HEK293 (cell line): ENCODE measurements around the gene LDB2.

Experiments used
- CTCF ChIA-PET: fragments of 350-600 bp; formaldehyde crosslinking; extraction: SDS; loops from one replicate; lab custom pipeline; 2021; ENCODE audit warnings: antibody characterized with exemption; lab: Yijun Ruan, JAX
- POLR2A ChIA-PET: fragments of 300-600 bp; formaldehyde crosslinking; extraction: SDS; loops from one replicate; lab custom pipeline; 2020; ENCODE audit warnings: antibody characterized with exemption, inconsistent platforms; lab: Yijun Ruan, JAX
- H3K27ac ChIP-seq: fragments of 200-500 bp; sonication (Bioruptor generic); 2 replicates; pipeline ENCODE4 v1.5.1; 2014; ENCODE audit warnings: low read depth, low read length, control low read depth, inconsistent platforms; ENCODE audit errors: extremely low read depth
- H3K36me3 ChIP-seq, 2 experiments: fragments of 200-500 bp in 1 of 2; sonication (Bioruptor generic) in 1 of 2; 1 replicate in 1 of 2; 2 replicates in 1 of 2; pipeline ENCODE4 v1.5.1; 2014 to 2017; ENCODE audit warnings: inconsistent platforms in 2 of 2, low read length in 2 of 2; ENCODE audit not compliant: control insufficient read depth in 2 of 2, insufficient read depth in 1 of 2
- H3K4me1 ChIP-seq: fragments of 200-500 bp; sonication (Bioruptor generic); 2 replicates; pipeline ENCODE4 v1.5.1; 2014; ENCODE audit warnings: mild to moderate bottlenecking, low read length, inconsistent platforms; ENCODE audit not compliant: control insufficient read depth, insufficient read depth
- H3K4me3 ChIP-seq: 2 replicates; pipeline ENCODE4 v1.5.1; 2011; ENCODE audit warnings: low read depth, mild to moderate bottlenecking, control low read depth, low read length, moderate library complexity
- H3K9me3 ChIP-seq: fragments of 200-500 bp; sonication (Bioruptor generic); 2 replicates; pipeline ENCODE4 v1.5.1; 2014; ENCODE audit warnings: low read depth, low read length, inconsistent platforms; ENCODE audit not compliant: control insufficient read depth, insufficient read depth
- BCL11A ChIP-seq: fragments of 450-650 bp; formaldehyde crosslinking; IDR thresholded peaks from 2 replicates; pipeline ENCODE4 v1.5.1; 2016; ENCODE audit warnings: low read depth, missing biosample characterization, missing genetic modification characterization
- GFI1B ChIP-seq: fragments of 450-650 bp; formaldehyde crosslinking; IDR thresholded peaks from 2 replicates; pipeline ENCODE4 v1.5.1; 2016; ENCODE audit warnings: missing biosample characterization, missing genetic modification characterization
- GLIS1 ChIP-seq: fragments of 450-650 bp; formaldehyde crosslinking; IDR thresholded peaks from 2 replicates; pipeline ENCODE4 v1.5.1; 2016; ENCODE audit warnings: missing biosample characterization, missing genetic modification characterization
- KLF10 ChIP-seq: fragments of 450-650 bp; IDR thresholded peaks from 2 replicates; pipeline ENCODE4 v1.5.1; 2018; ENCODE audit warnings: missing biosample characterization, mild to moderate bottlenecking, missing genetic modification characterization
- OSR2 ChIP-seq: fragments of 450-650 bp; formaldehyde crosslinking; IDR thresholded peaks from 2 replicates; pipeline ENCODE4 v1.5.1; 2016; ENCODE audit warnings: missing biosample characterization, missing genetic modification characterization
- SP2 ChIP-seq: fragments of 450-650 bp; formaldehyde crosslinking; IDR thresholded peaks from 2 replicates; pipeline ENCODE4 v1.5.1; 2016; ENCODE audit warnings: missing biosample characterization, missing genetic modification characterization
- ZBTB17 ChIP-seq: fragments of 450-650 bp; formaldehyde crosslinking; IDR thresholded peaks from 2 replicates; pipeline ENCODE4 v1.5.1; 2016; ENCODE audit warnings: missing biosample characterization, missing genetic modification characterization
- ZIC2 ChIP-seq: fragments of 450-650 bp; formaldehyde crosslinking; IDR thresholded peaks from 2 replicates; pipeline ENCODE4 v1.5.1; 2016; ENCODE audit warnings: missing biosample characterization, missing genetic modification characterization
- ZNF10 ChIP-seq: fragments of 450-650 bp; formaldehyde crosslinking; IDR thresholded peaks from 2 replicates; pipeline ENCODE4 v1.5.1; 2017; ENCODE audit warnings: missing biosample characterization, missing genetic modification characterization
- ZNF121 ChIP-seq: fragments of 450-650 bp; formaldehyde crosslinking; IDR thresholded peaks from 2 replicates; pipeline ENCODE4 v1.5.1; 2016; ENCODE audit warnings: missing biosample characterization, missing genetic modification characterization
- ZNF184 ChIP-seq: fragments of 450-650 bp; IDR thresholded peaks from 2 replicates; pipeline ENCODE4 v1.5.1; 2018; ENCODE audit warnings: missing biosample characterization, mild to moderate bottlenecking, missing genetic modification characterization
- ZNF221 ChIP-seq: fragments of 450-650 bp; formaldehyde crosslinking; IDR thresholded peaks from 2 replicates; pipeline ENCODE4 v1.5.1; 2017; ENCODE audit warnings: missing biosample characterization, missing genetic modification characterization, borderline replicate concordance
- ZNF302 ChIP-seq: fragments of 450-650 bp; formaldehyde crosslinking; IDR thresholded peaks from 2 replicates; pipeline ENCODE4 v1.5.1; 2016; ENCODE audit warnings: missing biosample characterization, missing genetic modification characterization, low read depth
- ZNF341 ChIP-seq: fragments of 450-650 bp; formaldehyde crosslinking; IDR thresholded peaks from 2 replicates; pipeline ENCODE4; 2016; ENCODE audit warnings: low read depth, missing biosample characterization, missing genetic modification characterization
- ZNF423 ChIP-seq: fragments of 450-650 bp; formaldehyde crosslinking; IDR thresholded peaks from 2 replicates; pipeline ENCODE4 v1.5.1; 2016; ENCODE audit warnings: missing biosample characterization, missing genetic modification characterization
- ZNF514 ChIP-seq: fragments of 450-650 bp; formaldehyde crosslinking; IDR thresholded peaks from 2 replicates; pipeline ENCODE4 v1.5.1; 2016; ENCODE audit warnings: missing biosample characterization, missing genetic modification characterization
- ZNF548 ChIP-seq: fragments of 450-650 bp; formaldehyde crosslinking; IDR thresholded peaks from 2 replicates; pipeline ENCODE4 v1.5.1; 2016; ENCODE audit warnings: missing biosample characterization, missing genetic modification characterization
- ZNF600 ChIP-seq: fragments of 450-650 bp; formaldehyde crosslinking; IDR thresholded peaks from 2 replicates; pipeline ENCODE4 v1.5.1; 2016; ENCODE audit warnings: missing biosample characterization, missing genetic modification characterization
- ZNF624 ChIP-seq: fragments of 450-650 bp; formaldehyde crosslinking; IDR thresholded peaks from 2 replicates; pipeline ENCODE4 v1.5.1; 2017; ENCODE audit warnings: missing biosample characterization, missing genetic modification characterization
- ZNF670 ChIP-seq: fragments of 450-650 bp; formaldehyde crosslinking; IDR thresholded peaks from 2 replicates; pipeline ENCODE4 v1.5.1; 2016; ENCODE audit warnings: missing biosample characterization, missing genetic modification characterization, low read depth
- ZNF76 ChIP-seq: fragments of 450-650 bp; formaldehyde crosslinking; IDR thresholded peaks from 2 replicates; pipeline ENCODE4; 2016; ENCODE audit warnings: low read depth, missing biosample characterization, missing genetic modification characterization, borderline replicate concordance
- ZNF776 ChIP-seq: fragments of 450-650 bp; formaldehyde crosslinking; IDR thresholded peaks from 2 replicates; pipeline ENCODE4 v1.5.0; 2017; ENCODE audit warnings: missing biosample characterization, missing genetic modification characterization, borderline replicate concordance
- ZNF791 ChIP-seq: fragments of 450-650 bp; formaldehyde crosslinking; IDR thresholded peaks from 2 replicates; pipeline ENCODE4 v1.5.1; 2016; ENCODE audit warnings: missing biosample characterization, missing genetic modification characterization
- ZSCAN16 ChIP-seq: fragments of 450-650 bp; formaldehyde crosslinking; IDR thresholded peaks from 2 replicates; pipeline ENCODE4 v1.5.1; 2016; ENCODE audit warnings: missing biosample characterization, missing genetic modification characterization
- ZSCAN23 ChIP-seq: fragments of 450-650 bp; formaldehyde crosslinking; IDR thresholded peaks from 2 replicates; pipeline ENCODE4 v1.5.1; 2016; ENCODE audit warnings: missing biosample characterization, missing genetic modification characterization
- TF ChIP-seq, protein P1 (sequence below): fragments of 450-650 bp; formaldehyde crosslinking; IDR thresholded peaks from 2 replicates; pipeline ENCODE4 v1.5.1; 2016; ENCODE audit warnings: missing biosample characterization, missing genetic modification characterization
- TF ChIP-seq, protein P2 (sequence below): fragments of 450-650 bp; formaldehyde crosslinking; IDR thresholded peaks from 2 replicates; pipeline ENCODE4 v1.5.1; 2016; ENCODE audit warnings: missing biosample characterization, missing genetic modification characterization
- TF ChIP-seq, protein P3 (sequence below): fragments of 450-650 bp; formaldehyde crosslinking; IDR thresholded peaks from 2 replicates; pipeline ENCODE4 v1.5.1; 2016; ENCODE audit warnings: missing biosample characterization, missing genetic modification characterization, low read depth
- TF ChIP-seq, protein P4 (sequence below): fragments of 450-650 bp; formaldehyde crosslinking; IDR thresholded peaks from 2 replicates; pipeline ENCODE4 v1.5.1; 2016; ENCODE audit warnings: missing biosample characterization, missing genetic modification characterization

The LDB2 gene

DNA sequence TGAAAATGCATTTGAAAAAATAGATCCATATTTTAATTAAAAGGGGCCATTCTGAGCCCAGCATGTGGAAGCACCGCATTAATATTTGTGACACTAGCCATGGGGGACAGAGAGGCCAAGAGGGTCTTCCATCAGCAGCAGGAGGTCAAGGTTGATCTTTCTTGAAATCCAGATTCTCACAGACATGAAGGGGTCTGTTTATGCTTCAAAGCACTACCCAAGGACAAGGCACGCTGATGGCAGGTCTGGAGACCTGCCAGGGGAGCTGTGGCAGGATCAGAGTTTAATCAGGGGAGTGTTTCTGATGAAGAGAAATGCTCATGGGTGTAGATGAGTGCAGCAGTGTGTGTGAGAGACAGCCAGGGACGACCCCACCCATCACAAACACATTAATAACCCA lies 243.3 kb downstream of the LDB2 start:
- POLR2A ChIA-PET = no interaction called here
- TF ChIP-seq, protein P1, sequence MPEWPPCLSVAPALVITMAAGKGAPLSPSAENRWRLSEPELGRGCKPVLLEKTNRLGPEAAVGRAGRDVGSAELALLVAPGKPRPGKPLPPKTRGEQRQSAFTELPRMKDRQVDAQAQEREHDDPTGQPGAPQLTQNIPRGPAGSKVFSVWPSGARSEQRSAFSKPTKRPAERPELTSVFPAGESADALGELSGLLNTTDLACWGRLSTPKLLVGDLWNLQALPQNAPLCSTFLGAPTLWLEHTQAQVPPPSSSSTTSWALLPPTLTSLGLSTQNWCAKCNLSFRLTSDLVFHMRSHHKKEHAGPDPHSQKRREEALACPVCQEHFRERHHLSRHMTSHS (tag by site-specific recombination) = no peak
- TF ChIP-seq ZNF514 (no peak), GFI1B (tag by site-specific recombination) (no peak), ZNF184 (no peak), ZNF10 (no peak), ZSCAN23 (no peak), ZNF624 (tag by site-specific recombination) (no peak), BCL11A (tag by site-specific recombination) (no peak), ZNF548 (tag by site-specific recombination) (no peak), ZBTB17 (tag by site-specific recombination) (no peak), ZIC2 (no peak), ZNF302 (tag by site-specific recombination) (no peak), ZNF221 (tag by site-specific recombination) (no peak), OSR2 (tag by site-specific recombination) (no peak), KLF10 (tag by site-specific recombination) (no peak), ZNF776 (tag by site-specific recombination) (no peak)
- TF ChIP-seq, all 188 proteins: peak for 0
- Histone ChIP-seq H3K9me3 (no peaks in the 10 kb centered on the region), H3K4me1 (no peaks in the 10 kb centered on the region), H3K36me3 (no peaks in the 10 kb centered on the region), H3K27ac (no peak overlapping the region), H3K4me3 (no peak overlapping the region)
- CTCF ChIA-PET = no interaction called here

DNA sequence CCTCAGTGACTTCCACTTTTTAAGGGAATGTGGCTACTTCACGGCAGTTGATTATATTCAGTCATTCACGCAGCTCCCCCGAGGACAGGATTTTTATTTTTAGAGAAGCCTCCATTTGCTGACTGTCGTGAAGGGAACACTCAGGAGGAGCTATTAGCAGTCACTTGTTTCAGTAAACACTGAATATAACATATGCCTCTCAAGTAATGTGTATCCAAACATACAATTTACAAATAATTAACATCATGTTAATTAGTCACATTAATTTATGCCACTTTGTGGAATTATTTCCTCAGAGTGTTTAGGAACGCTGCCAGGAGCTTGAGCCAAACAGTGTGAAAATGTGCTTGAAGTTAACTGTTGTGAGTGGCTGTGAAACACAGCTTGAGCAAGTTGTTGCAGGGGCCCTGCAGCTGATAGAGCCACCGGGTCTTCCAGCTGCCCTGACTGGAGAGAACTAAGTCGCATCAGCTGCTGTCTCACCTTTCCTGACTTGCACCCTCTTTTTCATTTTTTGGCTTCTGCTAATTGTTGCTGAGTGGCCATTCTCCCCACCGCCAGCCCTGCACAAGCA lies 245.6 kb downstream of the LDB2 start:
- TF ChIP-seq ZNF121 (tag by site-specific recombination) (no peak), ZNF341 (tag by site-specific recombination) (no peak), ZNF76 (no peak), ZSCAN16 (tag by site-specific recombination) (no peak), ZNF791 (tag by site-specific recombination) (no peak), ZNF670 (tag by site-specific recombination) (no peak), ZNF600 (tag by site-specific recombination) (no peak), ZNF423 (tag by site-specific recombination) (no peak), GLIS1 (tag by site-specific recombination) (no peak), SP2 (tag by site-specific recombination) (no peak)
- TF ChIP-seq, protein P2, sequence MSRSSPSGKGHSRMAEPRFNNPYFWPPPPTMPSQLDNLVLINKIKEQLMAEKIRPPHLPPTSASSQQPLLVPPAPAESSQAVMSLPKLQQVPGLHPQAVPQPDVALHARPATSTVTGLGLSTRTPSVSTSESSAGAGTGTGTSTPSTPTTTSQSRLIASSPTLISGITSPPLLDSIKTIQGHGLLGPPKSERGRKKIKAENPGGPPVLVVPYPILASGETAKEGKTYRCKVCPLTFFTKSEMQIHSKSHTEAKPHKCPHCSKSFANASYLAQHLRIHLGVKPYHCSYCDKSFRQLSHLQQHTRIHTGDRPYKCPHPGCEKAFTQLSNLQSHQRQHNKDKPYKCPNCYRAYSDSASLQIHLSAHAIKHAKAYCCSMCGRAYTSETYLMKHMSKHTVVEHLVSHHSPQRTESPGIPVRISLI (tag by site-specific recombination) = no peak
- TF ChIP-seq, protein P3, sequence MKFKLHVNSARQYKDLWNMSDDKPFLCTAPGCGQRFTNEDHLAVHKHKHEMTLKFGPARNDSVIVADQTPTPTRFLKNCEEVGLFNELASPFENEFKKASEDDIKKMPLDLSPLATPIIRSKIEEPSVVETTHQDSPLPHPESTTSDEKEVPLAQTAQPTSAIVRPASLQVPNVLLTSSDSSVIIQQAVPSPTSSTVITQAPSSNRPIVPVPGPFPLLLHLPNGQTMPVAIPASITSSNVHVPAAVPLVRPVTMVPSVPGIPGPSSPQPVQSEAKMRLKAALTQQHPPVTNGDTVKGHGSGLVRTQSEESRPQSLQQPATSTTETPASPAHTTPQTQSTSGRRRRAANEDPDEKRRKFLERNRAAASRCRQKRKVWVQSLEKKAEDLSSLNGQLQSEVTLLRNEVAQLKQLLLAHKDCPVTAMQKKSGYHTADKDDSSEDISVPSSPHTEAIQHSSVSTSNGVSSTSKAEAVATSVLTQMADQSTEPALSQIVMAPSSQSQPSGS (tag by site-specific recombination) = no peak
- TF ChIP-seq, protein P4, sequence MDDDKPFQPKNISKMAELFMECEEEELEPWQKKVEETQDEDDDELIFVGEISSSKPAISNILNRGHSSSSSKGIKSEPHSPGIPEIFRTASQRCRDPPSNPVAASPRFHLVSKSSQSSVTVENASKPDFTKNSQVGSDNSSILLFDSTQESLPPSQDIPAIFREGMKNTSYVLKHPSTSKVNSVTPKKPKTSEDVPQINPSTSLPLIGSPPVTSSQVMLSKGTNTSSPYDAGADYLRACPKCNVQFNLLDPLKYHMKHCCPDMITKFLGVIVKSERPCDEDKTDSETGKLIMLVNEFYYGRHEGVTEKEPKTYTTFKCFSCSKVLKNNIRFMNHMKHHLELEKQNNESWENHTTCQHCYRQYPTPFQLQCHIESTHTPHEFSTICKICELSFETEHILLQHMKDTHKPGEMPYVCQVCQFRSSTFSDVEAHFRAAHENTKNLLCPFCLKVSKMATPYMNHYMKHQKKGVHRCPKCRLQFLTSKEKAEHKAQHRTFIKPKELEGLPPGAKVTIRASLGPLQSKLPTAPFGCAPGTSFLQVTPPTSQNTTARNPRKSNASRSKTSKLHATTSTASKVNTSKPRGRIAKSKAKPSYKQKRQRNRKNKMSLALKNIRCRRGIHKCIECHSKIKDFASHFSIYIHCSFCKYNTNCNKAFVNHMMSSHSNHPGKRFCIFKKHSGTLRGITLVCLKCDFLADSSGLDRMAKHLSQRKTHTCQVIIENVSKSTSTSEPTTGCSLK (tag by site-specific recombination) = no peak
- Histone ChIP-seq H3K27ac (no peak overlapping the region), H3K9me3 (no peaks in the 10 kb centered on the region), H3K4me1 (no peaks in the 10 kb centered on the region), H3K4me3 (no peak overlapping the region), H3K36me3 (no peaks in the 10 kb centered on the region)
- ChIA-PET POLR2A (no interaction called here), CTCF (no interaction called here)
